Tibial nerve (tissue), 4 donors: Measurements from ENCODE around the gene TBXAS1.

Experiments used
- CTCF ChIP-seq, 5 experiments: fragments of 200-600 bp in 3 of 5; fragments of 450-650 bp in 2 of 5; sonication (generic) in 3 of 5; IDR thresholded peaks; one replicate each; pipeline ENCODE4 v1.5.1; 2016 to 2019; ENCODE audit warnings: antibody characterized with exemption in 5 of 5, mild to moderate bottlenecking in 3 of 5, moderate library complexity in 2 of 5
- EP300 ChIP-seq, 2 donors: sonication (generic); formaldehyde crosslinking; IDR thresholded peaks; one replicate each; pipeline ENCODE4 v1.6.1; 2017; ENCODE audit warnings: antibody characterized with exemption in 2 of 2, mild to moderate bottlenecking in 1 of 2
- POLR2A ChIP-seq, 2 donors: fragments of 450-650 bp; IDR thresholded peaks; one replicate each; pipeline ENCODE4 v1.6.1; 2017; ENCODE audit warnings: antibody characterized with exemption in 2 of 2, mild to moderate bottlenecking in 2 of 2, moderate library complexity in 2 of 2

- TF ChIP-seq CTCF (IDR thresholded peaks at IDR 0.05) (no peak), POLR2A (IDR thresholded peaks at IDR 0.05) (no peak), EP300 (IDR thresholded peaks at IDR 0.05) (no peak)
These were observed 210.8 kb downstream of the TBXAS1 start for GRCh38 chr7:140039896-140040295.
